AG09319 (cell line): ENCODE data around the gene KANK2.
"Not testable (repeated sequence)": the region's sequence is repeated elsewhere in the genome, so short reads cannot be mapped to it uniquely, and the experiment has no call there.

Experiments
- DNase-seq: peaks from one replicate; pipeline ENCODE4 v3.0.0-alpha.2; 2010; ENCODE audit warnings: low read depth; ENCODE audit errors: extremely low read depth
- TF ChIP-seq, protein P1 (sequence below): IDR thresholded peaks from 2 replicates; pipeline ENCODE4 v1.5.1; 2011; ENCODE audit warnings: low read depth, mild to moderate bottlenecking, inconsistent platforms, low read length, moderate library complexity

Gene KANK2

DNA sequence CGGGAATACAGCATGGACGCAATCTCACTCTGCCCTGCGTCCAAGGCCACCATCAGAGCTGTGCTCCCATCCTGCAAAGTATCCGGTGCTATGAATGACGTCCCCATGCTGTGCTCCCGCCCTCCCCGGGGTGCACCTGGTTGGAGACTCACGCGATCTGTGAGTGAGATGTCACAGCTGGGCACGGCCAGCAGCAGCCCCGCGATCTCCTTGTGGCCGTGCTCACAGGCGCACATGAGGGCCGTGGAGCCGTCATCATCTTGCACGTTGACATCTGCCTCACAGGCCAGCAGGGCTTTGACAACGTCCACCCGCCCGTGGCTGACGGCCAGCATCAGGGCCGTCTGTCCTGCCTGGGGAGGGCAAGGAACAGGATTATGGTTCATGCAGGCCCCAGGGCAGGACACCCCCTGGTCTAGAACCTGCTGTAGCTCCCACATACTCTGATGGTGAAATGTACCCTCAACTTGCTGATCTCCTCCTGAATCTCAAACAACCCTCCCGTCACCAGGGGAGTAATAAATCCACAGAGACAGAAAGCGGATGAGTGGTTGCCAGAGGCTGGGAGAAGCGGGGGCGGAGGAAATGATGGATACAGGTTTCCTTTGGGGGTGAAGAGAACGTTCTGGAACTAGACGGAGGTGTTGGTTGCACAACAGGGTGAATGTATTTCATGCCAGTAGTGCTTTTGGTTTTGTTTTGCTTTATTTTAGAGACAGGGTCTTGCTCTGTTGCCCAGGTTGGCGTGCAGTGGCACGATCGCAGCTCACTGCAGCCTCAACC, 27.3 kb downstream of the KANK2 start:
- TF ChIP-seq, protein P1, sequence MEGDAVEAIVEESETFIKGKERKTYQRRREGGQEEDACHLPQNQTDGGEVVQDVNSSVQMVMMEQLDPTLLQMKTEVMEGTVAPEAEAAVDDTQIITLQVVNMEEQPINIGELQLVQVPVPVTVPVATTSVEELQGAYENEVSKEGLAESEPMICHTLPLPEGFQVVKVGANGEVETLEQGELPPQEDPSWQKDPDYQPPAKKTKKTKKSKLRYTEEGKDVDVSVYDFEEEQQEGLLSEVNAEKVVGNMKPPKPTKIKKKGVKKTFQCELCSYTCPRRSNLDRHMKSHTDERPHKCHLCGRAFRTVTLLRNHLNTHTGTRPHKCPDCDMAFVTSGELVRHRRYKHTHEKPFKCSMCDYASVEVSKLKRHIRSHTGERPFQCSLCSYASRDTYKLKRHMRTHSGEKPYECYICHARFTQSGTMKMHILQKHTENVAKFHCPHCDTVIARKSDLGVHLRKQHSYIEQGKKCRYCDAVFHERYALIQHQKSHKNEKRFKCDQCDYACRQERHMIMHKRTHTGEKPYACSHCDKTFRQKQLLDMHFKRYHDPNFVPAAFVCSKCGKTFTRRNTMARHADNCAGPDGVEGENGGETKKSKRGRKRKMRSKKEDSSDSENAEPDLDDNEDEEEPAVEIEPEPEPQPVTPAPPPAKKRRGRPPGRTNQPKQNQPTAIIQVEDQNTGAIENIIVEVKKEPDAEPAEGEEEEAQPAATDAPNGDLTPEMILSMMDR = no peak
- DNase-seq = no peak

DNA sequence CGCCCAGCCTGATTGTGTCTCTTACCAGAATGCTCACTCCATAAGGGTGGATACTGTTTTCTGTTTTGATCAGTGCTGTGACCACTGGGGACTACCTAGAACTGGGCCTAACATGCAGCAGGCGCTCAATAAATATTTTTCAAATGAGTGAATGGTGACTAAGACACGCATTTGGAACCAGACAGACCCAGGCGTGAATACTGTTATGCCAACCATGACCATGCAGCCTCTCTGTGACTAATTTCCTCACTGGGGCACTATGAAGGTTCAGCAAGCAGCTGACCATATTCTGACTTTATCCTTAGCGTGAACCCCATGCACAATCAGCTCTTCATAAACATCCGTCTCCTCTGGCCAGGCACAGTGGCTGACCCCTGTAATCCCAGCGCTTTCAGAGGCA, 28.8 kb downstream of the KANK2 start:
- peak; percentile 88 for DNase-seq
- TF ChIP-seq, protein P1 = no peak

DNA sequence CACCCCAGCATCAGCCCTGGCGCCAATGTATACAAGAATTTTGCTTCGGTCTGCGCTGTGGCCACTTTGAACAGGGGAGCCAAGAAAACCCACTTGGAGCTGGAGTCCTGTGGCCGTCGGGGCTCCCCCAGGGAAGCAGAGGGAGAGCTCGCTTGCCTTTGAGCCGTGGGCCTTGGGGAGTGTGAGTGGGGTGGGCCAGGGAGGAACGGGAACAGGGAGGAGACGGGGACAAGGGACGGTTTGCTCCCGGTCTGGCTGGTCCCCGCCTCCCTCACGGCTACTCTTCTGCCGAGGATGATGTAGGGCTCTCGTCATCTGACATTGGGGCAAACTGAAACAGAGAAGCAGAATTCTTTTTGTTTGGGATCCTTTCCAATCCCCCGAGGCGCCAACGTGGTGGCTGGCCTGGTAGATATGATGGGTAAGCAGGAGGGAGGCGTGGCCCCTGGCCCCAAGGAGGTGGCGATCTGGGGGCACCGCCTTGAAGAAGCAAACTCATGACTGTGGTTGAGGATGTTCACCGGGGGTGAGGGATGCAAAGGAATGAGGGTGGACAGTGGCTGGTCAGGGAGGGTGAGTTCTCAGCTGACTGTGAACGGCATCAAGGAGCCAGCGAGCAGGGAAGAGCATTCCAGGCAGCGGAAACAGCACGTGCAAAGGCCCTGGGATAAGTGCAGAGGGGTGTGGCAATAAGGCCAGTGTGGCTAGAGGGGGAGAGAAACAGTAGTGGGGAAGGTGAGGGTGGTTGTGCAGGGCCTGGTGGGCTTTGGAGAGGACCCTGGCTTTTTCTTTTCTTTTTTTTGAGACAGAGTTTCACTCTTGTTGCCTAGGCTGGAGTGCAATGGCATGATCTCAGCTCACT, 30.8 kb downstream of the KANK2 start:
- peak; percentile 84 for DNase-seq
- TF ChIP-seq, protein P1 = no peak

DNA sequence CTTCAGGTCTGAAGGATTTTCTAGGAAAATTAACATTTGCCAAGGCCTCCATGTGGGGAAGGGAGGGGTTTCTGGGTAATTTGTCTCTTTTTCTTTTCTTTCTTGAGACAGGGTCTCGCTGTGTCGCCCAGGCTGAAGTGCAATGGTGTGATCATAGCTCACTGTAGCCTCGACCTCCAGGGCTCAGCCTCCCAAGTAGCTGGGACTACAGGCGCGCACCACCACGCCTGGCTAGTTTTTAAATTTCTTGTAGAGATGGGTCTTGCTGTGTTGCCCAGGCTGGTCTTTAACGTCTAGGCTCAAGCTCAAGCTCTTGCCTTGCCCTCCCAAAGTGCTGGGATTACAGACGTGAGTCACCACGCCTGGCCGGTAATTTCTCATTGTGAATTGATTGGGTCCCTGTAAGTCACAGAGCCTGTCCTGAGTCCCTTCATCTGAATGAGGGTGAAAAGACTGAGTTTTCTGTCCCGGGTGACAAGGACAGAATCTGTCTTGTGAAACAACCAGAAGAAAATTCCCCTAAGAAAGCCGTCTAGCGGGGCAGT, 31.8 kb downstream of the KANK2 start:
- TF ChIP-seq, protein P1 = no peak

DNA sequence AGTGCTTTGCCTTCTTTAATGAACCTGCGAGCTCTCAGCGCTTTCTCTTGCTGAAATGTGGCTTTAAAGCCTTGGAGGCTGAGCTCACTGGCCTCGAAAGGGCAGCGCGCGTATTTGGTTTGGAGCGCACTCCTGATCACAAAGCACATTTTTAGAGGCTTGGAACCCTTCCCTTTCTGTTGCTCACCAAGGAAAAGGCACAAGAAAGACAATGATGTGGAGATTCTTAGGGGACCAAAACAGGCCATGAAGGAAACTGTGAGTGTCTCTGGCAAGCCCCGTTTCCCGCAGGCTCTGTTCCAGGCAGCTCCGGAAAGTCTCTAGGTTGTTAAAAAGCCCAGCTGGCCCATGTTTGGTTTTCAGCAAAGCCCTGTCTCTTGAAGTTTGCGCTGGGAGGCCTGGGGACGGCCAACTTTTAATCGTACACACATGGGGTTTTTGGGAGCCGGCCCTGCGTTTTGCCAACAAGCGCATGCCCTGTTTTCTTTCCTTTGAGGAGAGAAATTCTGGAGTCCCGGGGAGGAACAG, 32.4 kb downstream of the KANK2 start:
- TF ChIP-seq, protein P1 = no peak; the same call in 1 of the 2 replicates
- DNase-seq = peak; percentile 85

More for the DNA sequence above, 31.8 kb downstream of the KANK2 start:
- no peak for DNase-seq

DNA sequence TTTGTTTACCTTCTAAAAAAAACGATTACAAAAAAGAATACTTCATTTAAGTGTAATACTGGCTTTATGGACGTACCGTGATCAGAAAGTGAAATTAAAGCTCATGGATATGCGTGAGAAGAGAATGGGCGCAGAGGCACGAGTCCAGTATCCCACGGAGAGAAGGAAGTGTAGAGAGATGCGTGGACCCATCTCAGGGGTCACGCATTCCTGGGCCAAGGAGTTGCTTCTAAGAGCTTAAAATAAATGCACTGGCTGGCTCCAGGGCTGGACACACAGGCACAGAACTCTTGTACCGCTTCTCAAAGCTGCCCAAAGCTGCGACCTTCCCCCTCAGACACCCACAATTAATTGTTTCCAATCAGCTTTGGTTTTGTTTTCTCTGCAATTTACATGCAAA, 33.0 kb downstream of the KANK2 start:
- DNase-seq = no peak
- TF ChIP-seq, protein P1 = no peak

DNA sequence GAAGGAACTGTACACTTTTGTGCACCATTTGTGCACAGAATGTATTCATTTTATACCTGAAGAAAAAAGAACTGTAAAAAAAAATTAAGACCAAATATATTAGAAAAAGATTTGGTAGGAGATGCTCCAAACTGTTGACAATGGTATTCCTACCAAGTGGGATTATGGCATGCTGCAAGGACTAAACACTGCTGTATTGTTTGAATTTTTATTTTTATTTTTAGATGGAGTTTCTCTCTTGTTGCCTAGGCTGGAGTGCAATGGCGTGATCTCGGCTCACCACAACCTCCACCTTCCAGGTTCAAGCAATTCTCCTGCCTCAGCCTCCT, 36.9 kb downstream of the KANK2 start:
- DNase-seq = not testable (repeated sequence)
